A673 (cell line): ENCODE data around the gene MYO1E.

Source experiments
- CTCF ChIP-seq: fragments of 300-800, 200-600 bp; sonication (generic); conservative IDR thresholded peaks from 2 replicates; pipeline ENCODE4 v1.5.1; 2017; ENCODE audit warnings: low read depth, mild to moderate bottlenecking, antibody characterized with exemption, low read length, moderate library complexity, mixed read lengths
- EZH2 ChIP-seq: fragments of 200-600 bp; sonication (generic); IDR thresholded peaks from 2 replicates; pipeline ENCODE4 v1.6.1; 2017; ENCODE audit warnings: borderline replicate concordance, low read depth, mild to moderate bottlenecking, mixed read lengths, antibody characterized with exemption, low read length; ENCODE audit not compliant: poor library complexity, severe bottlenecking

DNA sequence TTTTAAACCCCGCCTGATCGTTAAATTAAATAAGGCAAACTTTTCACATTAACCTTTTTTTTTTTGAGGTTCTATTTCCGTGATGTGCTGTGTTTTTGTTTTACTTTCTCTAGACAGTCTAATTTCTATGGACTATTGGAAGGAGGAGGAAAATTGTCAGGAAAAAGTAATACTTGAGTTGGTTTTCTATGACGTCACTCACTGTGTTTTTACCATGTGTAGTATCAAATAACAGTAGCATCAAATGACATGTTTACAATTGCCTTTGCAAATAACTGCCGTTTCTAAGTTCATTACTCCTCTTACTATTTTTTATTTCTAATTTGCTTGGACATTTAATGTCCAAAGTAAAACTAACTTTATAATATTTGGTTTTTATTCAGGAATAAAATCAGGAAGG is 32.3 kb downstream of the MYO1E start:
- TF ChIP-seq CTCF (no peak), EZH2 (no peak)
